ENCODE data around the gene SYNJ2.

DNA sequence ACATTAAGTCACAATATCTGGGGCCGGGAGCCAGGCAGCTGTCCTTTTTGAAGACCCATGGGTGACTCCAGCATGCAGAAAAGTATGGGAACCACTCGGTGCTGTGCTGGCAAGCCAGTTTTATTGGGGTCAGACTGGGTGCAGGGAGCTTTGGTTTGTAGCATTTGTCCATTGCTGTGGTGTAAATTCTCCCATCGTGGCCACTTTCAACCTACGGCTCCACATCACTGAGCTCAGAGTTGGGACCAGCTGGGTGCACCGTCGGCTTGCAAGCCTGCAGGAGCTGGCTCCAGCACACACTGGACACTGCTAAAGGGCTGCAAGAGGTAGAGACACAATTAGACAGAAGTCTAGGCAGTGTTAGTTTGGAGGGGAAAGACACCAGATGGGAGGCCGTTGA is 66.9 kb downstream of the SYNJ2 start:
- TF ChIP-seq SPI1 (IDR thresholded peaks at IDR 0.05; ENCODE audit: low read depth, low read length) (no peak), POLR2AphosphoS5 (IDR thresholded peaks at IDR 0.05; ENCODE audit: low read depth, low read length) (no peak)

Measured in GM12891 (cell line).